Fibroblast of villous mesenchyme (primary cell): ENCODE data around the gene LY6G6F. TPM values are rescaled to one million over a fixed set of nuclear protein-coding genes. Genes with fewer than 3 reads are reported as not detected.

Experiments
- DNase-seq: peaks from one replicate; pipeline ENCODE4 v3.0.0-alpha.2; 2010; ENCODE audit warnings: low read depth
- H3K4me3 ChIP-seq: 2 replicates; pipeline ENCODE4 v1.5.1; 2011; ENCODE audit warnings: low read depth, mild to moderate bottlenecking, low read length
- total RNA-seq: library from RNA; depleted of rRNA; stranded (reverse); fragments of >200 nt; gene quantifications from 2 replicates; pipeline ENCODE4 v1.2.3, GENCODE V29; 2012
- TF ChIP-seq, protein P1 (sequence below): IDR thresholded peaks from 2 replicates; pipeline ENCODE4 v1.5.1; 2012; ENCODE audit warnings: low read depth, mild to moderate bottlenecking, low read length; ENCODE audit not compliant: insufficient read depth

LY6G6F gene
- total RNA-seq, 1 donor = not detected

DNA sequence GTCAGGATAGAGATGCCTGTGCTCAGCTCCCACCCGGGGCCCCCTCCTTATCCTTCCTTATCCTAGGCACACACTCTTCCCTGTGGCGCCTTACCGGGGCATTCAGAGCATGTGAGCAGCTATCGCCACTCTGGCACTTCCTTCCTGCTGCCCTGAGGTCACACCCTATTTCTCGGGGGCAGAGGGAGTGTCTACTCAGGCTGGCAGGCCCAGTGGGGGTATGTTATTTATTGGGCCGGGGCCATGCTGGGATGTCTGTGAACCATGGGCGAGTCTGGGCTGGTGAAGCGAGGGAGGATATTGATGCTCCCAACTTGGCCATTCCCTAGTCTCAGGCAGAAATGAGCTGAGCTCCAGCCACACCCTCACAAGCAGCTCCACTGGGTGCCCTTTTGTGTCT is 4.6 kb downstream of the LY6G6F start:
- TF ChIP-seq, protein P1, sequence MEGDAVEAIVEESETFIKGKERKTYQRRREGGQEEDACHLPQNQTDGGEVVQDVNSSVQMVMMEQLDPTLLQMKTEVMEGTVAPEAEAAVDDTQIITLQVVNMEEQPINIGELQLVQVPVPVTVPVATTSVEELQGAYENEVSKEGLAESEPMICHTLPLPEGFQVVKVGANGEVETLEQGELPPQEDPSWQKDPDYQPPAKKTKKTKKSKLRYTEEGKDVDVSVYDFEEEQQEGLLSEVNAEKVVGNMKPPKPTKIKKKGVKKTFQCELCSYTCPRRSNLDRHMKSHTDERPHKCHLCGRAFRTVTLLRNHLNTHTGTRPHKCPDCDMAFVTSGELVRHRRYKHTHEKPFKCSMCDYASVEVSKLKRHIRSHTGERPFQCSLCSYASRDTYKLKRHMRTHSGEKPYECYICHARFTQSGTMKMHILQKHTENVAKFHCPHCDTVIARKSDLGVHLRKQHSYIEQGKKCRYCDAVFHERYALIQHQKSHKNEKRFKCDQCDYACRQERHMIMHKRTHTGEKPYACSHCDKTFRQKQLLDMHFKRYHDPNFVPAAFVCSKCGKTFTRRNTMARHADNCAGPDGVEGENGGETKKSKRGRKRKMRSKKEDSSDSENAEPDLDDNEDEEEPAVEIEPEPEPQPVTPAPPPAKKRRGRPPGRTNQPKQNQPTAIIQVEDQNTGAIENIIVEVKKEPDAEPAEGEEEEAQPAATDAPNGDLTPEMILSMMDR = no peak
- DNase-seq = no peak
- H3K4me3 ChIP-seq = no peak overlapping the region

DNA sequence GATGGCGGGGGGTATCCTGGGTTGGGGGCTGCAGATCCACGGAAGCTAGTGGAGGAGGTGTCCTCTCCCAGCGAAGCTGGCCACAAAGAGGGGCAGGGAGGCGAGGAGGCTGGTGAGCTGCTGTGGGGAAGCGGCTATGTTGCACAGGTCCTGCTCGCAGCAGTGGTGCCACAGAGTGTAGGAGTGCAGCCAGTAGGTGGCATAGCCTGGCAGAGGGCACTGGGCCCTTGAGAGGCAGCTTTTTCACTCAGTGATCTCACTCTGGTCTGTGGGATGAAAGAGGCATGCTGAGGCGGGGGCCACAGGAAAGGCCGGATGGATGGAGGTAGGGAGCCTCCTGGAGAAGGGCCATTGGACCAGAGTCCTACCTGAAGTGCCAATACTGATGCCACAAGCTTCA is 5.6 kb downstream of the LY6G6F start:
- H3K4me3 ChIP-seq = no peak overlapping the region
- TF ChIP-seq, protein P1 = no peak
- DNase-seq = no peak

DNA sequence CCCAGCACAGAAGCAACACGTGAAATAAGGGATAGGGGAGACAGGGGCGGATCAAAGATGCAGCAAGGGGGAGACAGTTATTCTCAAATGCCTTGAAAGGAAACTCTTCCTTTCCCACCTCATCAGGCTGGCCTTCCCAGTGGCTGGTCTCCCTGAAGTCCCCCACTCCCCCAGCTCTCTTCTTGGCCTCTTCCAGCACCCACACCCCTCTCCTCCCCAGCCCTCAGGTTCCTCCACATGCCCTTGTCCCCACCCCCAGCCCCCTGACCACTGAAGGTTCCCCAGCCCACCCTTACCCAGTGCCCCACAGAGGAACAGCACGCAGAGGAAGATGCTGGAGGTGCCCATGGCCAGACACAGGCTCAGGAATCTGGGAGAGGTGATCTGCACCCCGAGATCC is 6.8 kb downstream of the LY6G6F start:
- no peak for DNase-seq

DNA sequence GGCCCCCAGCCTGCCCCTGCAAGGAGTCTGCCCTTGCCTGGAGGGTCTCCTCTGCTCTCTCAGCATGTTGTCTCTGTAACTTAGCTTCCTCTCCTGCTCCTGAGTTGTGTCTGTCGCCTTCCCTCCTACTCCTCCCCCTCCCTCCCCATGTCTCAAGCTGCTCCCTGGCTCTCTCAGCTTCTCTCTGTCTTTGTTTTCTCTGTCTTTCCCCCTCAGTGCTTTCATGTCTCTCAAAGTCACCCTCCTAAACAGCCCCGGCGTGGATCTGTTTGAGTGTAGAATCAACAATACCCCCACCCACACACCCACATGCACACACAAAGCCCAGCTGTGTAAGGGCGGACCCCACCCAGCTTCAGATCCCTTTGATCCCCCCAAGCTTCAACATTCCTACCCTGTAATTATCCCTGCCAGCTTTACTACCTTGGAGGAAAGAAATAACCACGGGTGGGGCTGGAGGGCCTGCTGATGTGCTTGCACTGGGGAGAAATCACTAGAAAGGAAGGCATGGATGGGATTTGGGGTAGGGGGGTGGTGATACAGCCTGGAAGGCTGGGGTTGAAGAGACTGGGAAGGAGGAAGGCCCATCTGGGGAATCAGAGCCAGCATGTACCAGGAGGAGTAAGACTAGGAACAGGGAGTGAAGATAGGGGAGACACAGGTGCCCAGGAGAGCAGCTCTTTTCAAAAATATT is 7.5 kb downstream of the LY6G6F start:
- DNase-seq = no peak
- H3K4me3 ChIP-seq = no peak overlapping the region
- TF ChIP-seq, protein P1 = no peak

More for the DNA sequence above, 6.8 kb downstream of the LY6G6F start:
- TF ChIP-seq, protein P1 = no peak
- H3K4me3 ChIP-seq = no peak overlapping the region

DNA sequence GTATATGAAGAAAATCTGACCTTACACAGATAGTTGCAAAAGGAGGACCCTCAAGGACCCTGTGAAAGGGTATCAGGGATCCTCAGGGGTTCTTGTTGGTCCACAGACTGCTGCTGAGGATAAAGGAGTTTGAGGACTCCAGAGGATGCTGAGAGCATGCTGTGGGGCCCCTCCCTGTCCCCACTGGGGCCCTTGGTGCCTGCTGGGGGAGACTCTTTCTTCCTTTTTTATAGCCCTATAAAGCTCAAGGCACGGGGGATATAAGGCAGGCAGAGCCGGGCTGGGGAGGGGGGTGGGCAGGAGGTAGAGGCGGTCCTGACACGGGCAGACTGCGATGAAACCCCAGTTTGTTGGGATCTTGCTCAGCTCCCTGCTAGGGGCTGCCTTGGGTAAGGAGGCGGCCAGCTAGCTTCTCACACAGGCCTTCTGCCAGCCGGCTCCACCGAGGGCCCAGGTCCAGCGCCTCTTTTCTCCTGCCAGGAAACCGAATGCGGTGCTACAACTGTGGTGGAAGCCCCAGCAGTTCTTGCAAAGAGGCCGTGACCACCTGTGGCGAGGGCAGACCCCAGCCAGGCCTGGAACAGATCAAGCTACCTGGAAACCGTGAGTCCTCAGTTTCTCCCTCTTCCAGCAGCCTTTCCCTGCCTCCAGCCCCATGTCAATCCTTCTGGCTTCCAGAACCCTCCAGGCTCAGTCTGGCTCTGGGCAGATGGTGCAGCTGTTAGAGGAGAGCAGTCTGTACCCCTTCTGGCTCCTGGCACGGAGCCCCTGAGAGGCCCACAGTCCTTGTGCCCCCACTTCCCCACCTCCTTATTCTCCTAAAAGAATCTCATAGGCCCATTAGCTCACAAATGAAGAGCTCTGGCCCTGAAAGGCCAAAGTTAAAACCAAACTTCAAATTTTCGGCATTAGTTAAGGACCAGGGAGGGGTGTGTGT is 8.6 kb downstream of the LY6G6F start, which contains the start of gene LY6G6D:
Gene LY6G6D (plus strand): TSS at position 327 of the 937 bp plus-strand sequence. CDS start 8 bp downstream, at position 335.
- no peak for DNase-seq
- TF ChIP-seq, protein P1 = no peak
- no peak within 1 kb of the TSS for H3K4me3 ChIP-seq

DNA sequence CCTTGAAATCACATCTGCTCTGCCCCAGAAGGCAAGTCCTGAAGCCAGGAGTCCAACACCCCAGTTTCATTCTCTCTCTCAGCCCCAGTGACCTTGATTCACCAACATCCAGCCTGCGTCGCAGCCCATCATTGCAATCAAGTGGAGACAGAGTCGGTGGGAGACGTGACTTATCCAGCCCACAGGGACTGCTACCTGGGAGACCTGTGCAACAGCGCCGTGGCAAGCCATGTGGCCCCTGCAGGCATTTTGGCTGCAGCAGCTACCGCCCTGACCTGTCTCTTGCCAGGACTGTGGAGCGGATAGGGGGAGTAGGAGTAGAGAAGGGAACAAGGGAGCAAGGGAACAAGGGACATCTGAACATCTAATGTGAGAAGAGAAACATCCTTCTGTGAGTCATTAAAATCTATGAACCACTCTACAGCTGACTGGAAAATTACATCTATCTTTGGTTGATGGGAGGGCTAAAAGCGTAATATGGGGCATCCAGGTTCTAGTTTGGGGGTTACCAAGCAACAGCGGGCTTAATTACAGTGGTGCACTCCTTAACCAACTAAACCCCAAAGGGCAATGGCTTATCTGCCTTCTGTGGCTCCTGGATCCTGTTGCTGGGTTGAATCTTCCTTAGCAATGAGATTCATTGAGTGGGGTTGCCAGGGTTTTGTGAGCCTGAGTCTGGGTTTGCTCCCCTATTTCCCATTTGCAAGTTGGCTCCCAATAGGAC is 11.0 kb downstream of the LY6G6F start:
- H3K4me3 ChIP-seq = no peak overlapping the region

More for the DNA sequence above, 11.0 kb downstream of the LY6G6F start:
- no peak for DNase-seq
- TF ChIP-seq, protein P1 = no peak
